Activated CD4-positive, alpha-beta memory T cell treated with anti-CD3 and anti-CD28 coated beads for 36 hours (primary cell): ENCODE results near the gene SLC38A8. TPM values are rescaled to one million over a fixed set of nuclear protein-coding genes. Genes with fewer than 3 reads are reported as not detected.

Experiments used
- CTCF ChIA-PET: fragments of 350-600 bp; sonication (Branson Sonifier 250); formaldehyde crosslinking; loops from one replicate; lab custom pipeline; 2021; ENCODE audit warnings: antibody characterized with exemption, inconsistent platforms; lab: Charles Lee
- POLR2A ChIA-PET: fragments of 350-600 bp; sonication (Branson Sonifier 250); formaldehyde crosslinking; loops from one replicate; lab custom pipeline; 2021; ENCODE audit warnings: antibody characterized with exemption; lab: Charles Lee
- DNase-seq: peaks from one replicate; pipeline ENCODE4 v3.0.0-alpha.2; 2020
- H3K27ac Mint-ChIP-seq: one replicate; pipeline ENCODE4 v1.8.0; 2021; ENCODE audit warnings: mixed read lengths
- H3K27me3 Mint-ChIP-seq: one replicate; pipeline ENCODE4 v1.8.0; 2021; ENCODE audit warnings: mixed read lengths
- H3K36me3 Mint-ChIP-seq: one replicate; pipeline ENCODE4 v1.8.0; 2021; ENCODE audit warnings: mixed read lengths
- H3K4me1 Mint-ChIP-seq: one replicate; pipeline ENCODE4 v1.8.0; 2021; ENCODE audit warnings: low read depth, mixed read lengths
- H3K4me3 Mint-ChIP-seq: one replicate; pipeline ENCODE4 v1.8.0; 2021; ENCODE audit warnings: mild to moderate bottlenecking, mixed read lengths
- H3K9me3 Mint-ChIP-seq: one replicate; pipeline ENCODE4 v1.8.0; 2021; ENCODE audit warnings: mixed read lengths
- intact Hi-C: fragments of 100-400 bp; cut with micrococcal nuclease; formaldehyde crosslinking; loops from one replicate; pipeline ENCODE4 v1.15.1; 2023
- total RNA-seq, 2 experiments: library from RNA; stranded (reverse); gene quantifications; one replicate each; pipeline ENCODE4 v1.2.3, GENCODE V29; 2021

Gene SLC38A8
- total RNA-seq, 2 experiments from 2014 or later, result not detected

DNA sequence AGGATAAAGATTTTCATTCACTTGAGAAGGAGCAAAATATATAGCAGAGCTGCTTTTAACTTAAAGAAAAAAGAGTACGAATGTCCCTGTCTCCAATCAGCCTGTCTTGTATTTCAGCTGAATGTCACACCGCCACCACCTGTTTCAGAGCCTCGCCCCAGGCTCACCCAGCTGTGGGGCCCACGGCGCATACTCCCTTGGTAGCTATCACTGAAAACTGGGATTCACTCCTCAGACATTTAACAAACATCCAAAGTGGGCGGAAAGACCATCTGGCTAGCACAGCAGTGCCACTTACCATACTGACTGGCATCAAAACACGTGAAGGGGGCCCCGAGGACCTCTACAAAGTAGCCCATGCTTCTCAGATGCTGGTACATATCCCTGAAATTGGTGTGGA, 25.4 kb upstream of the SLC38A8 start:
- intact Hi-C loops, result no loop called here
- no peaks in the 10 kb centered on the region for H3K27me3 Mint-ChIP-seq
- H3K9me3 Mint-ChIP-seq, result no peaks in the 10 kb centered on the region
- peaks cover 44% of the 10 kb centered on the region for H3K36me3 Mint-ChIP-seq
- ChIA-PET POLR2A (no interaction called here), CTCF (interaction anchor here (1.2 to 8.3 kb wide), 7 partner anchors 11 to 241 kb away, joined by 3 to 110 read pairs (median 16); partner anchors contain the start of genes OSGIN1 and TAF1C)
- H3K4me3 Mint-ChIP-seq, result no peak overlapping the region
- no peak for DNase-seq
- H3K27ac Mint-ChIP-seq, result no peak overlapping the region
- H3K4me1 Mint-ChIP-seq, result peaks cover 3% of the 10 kb centered on the region

- H3K27me3 Mint-ChIP-seq, result no peaks in the 10 kb centered on the region
- H3K9me3 Mint-ChIP-seq, result no peaks in the 10 kb centered on the region
- peaks cover 7% of the 10 kb centered on the region for H3K4me1 Mint-ChIP-seq
- intact Hi-C loops, result no loop called here
- no peak overlapping the region for H3K27ac Mint-ChIP-seq
- CTCF ChIA-PET, result interaction anchor here (0.9 to 8.3 kb wide), 7 partner anchors 10 to 241 kb away, joined by 3 to 110 read pairs (median 16); partner anchors contain the start of genes OSGIN1 and TAF1C
- no peak for DNase-seq
- peaks cover 46% of the 10 kb centered on the region for H3K36me3 Mint-ChIP-seq
- POLR2A ChIA-PET, result no interaction called here
- H3K4me3 Mint-ChIP-seq, result no peak overlapping the region
These were observed 25.0 kb upstream of the SLC38A8 start for GRCh38 chr16:84067640-84068039.

GRCh38 chr16:84065536-84066132, 23.0 kb upstream of the SLC38A8 start:
- H3K36me3 Mint-ChIP-seq, result peaks cover 43% of the 10 kb centered on the region
- no peak overlapping the region for H3K27ac Mint-ChIP-seq
- ChIA-PET CTCF (interaction anchor here (0.7 to 8.3 kb wide), 23 partner anchors 8 to 897 kb away, joined by 3 to 110 read pairs (median 5); partner anchors contain the start of genes MBTPS1, OSGIN1 and TAF1C), POLR2A (no interaction called here)
- no peaks in the 10 kb centered on the region for H3K9me3 Mint-ChIP-seq
- no peak overlapping the region for H3K4me3 Mint-ChIP-seq
- peak; percentile 50 for DNase-seq
- intact Hi-C loops, result loop anchor here (1.0 kb wide), 2 partner anchors 97 to 109 kb away; partner anchors contain the start of gene NECAB2
- no peaks in the 10 kb centered on the region for H3K27me3 Mint-ChIP-seq
- H3K4me1 Mint-ChIP-seq, result peaks cover 7% of the 10 kb centered on the region

GRCh38 chr16:84063980-84064379, 21.4 kb upstream of the SLC38A8 start:
- Mint-ChIP-seq H3K36me3 (peaks cover 43% of the 10 kb centered on the region), H3K4me1 (peaks cover 7% of the 10 kb centered on the region), H3K9me3 (no peaks in the 10 kb centered on the region), H3K4me3 (no peak overlapping the region), H3K27ac (no peak overlapping the region), H3K27me3 (no peaks in the 10 kb centered on the region)
- ChIA-PET POLR2A (no interaction called here), CTCF (interaction anchor here (0.9 to 8.3 kb wide), 6 partner anchors 10 to 239 kb away, joined by 3 to 110 read pairs (median 5); partner anchors contain the start of genes OSGIN1 and TAF1C)
- intact Hi-C loops, result loop anchor here (5.0 kb wide), 1 partner anchor 237 kb away; no protein-coding TSS in a partner anchor
- no peak for DNase-seq

DNA sequence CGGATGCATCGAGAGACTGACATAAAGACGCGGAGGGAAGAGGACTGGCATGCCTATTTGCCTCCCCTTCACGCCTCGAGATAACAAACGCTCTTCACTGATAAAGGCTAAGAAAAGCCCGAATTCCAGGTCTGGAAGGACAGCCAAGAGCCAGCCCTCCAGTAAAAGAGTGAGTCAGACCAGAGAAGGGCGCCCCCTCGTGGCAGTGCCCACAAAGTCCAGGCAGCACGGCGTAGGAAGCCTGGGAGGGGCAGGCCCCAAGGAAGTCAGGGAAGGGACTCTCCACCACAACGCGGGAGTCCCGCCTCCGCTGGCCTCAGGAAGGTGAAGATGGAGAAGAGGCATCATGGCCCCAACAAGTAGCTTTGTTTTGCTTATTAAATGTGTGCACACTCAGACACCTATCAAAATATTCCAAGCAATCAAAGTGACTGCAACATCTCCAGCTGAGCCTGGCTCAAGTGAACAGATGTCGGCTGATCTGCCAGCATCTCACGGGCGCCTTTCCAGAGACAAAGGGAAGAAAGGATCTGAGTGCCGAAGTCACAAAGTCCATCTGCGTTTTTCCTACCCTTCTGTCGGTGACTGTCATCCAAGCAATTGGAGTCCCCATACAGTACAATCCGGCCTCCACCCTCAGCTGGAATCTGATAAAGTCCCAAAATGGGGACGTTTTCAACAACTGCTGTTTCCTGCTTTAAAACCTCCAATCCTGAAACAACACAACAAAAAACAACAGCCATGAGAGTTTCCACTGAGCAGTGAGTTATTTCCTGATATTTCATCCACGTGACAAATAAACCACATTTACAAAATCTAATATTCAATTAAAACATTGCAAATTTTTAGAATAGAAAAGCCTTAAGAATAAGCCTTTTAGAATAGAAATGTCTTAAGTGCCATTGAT, 20.4 kb upstream of the SLC38A8 start:
- Mint-ChIP-seq H3K4me1 (peaks cover 7% of the 10 kb centered on the region), H3K9me3 (no peaks in the 10 kb centered on the region), H3K27ac (no peak overlapping the region), H3K4me3 (no peak overlapping the region), H3K27me3 (no peaks in the 10 kb centered on the region), H3K36me3 (peaks cover 38% of the 10 kb centered on the region)
- DNase-seq, result peak; percentile 82
- ChIA-PET POLR2A (no interaction called here), CTCF (interaction anchor here (0.5 to 8.3 kb wide), 11 partner anchors 12 to 390 kb away, joined by 3 to 110 read pairs (median 3); partner anchors contain the start of genes OSGIN1 and TAF1C)
- intact Hi-C loops, result loop anchor here (5.0 kb wide), 1 partner anchor 236 kb away; no protein-coding TSS in a partner anchor

GRCh38 chr16:84061236-84061819, 18.7 kb upstream of the SLC38A8 start:
- intact Hi-C loops, result loop anchor here (5.0 kb wide), 1 partner anchor 234 kb away; no protein-coding TSS in a partner anchor
- Mint-ChIP-seq H3K27ac (no peak overlapping the region), H3K36me3 (peaks cover 34% of the 10 kb centered on the region), H3K4me1 (peaks cover 7% of the 10 kb centered on the region), H3K27me3 (no peaks in the 10 kb centered on the region), H3K4me3 (no peak overlapping the region), H3K9me3 (no peaks in the 10 kb centered on the region)
- ChIA-PET POLR2A (interaction anchor here (0.6 to 0.8 kb wide), 2 partner anchors 104 to 107 kb away, joined by 3 read pairs; no protein-coding TSS in a partner anchor), CTCF (interaction anchor here (1.2 to 8.3 kb wide), 3 partner anchors 105 to 134 kb away, joined by 3 to 110 read pairs (median 10); partner anchors contain the start of genes OSGIN1 and TAF1C)
- DNase-seq, result no peak

- no peak overlapping the region for H3K27ac Mint-ChIP-seq
- CTCF ChIA-PET, result interaction anchor here (1.0 to 8.3 kb wide), 4 partner anchors 25 to 133 kb away, joined by 3 to 110 read pairs (median 6); partner anchors contain the start of gene OSGIN1
- H3K4me3 Mint-ChIP-seq, result no peak overlapping the region
- intact Hi-C loops, result loop anchor here (5.0 kb wide), 1 partner anchor 233 kb away; no protein-coding TSS in a partner anchor
- no peaks in the 10 kb centered on the region for H3K9me3 Mint-ChIP-seq
- peaks cover 31% of the 10 kb centered on the region for H3K36me3 Mint-ChIP-seq
- H3K27me3 Mint-ChIP-seq, result no peaks in the 10 kb centered on the region
- POLR2A ChIA-PET, result interaction anchor here (0.8 kb wide), 1 partner anchor 103 kb away, joined by 3 read pairs; no protein-coding TSS in a partner anchor
- DNase-seq, result no peak
- peaks cover 7% of the 10 kb centered on the region for H3K4me1 Mint-ChIP-seq
These were observed 17.6 kb upstream of the SLC38A8 start for GRCh38 chr16:84059946-84060901.

DNA sequence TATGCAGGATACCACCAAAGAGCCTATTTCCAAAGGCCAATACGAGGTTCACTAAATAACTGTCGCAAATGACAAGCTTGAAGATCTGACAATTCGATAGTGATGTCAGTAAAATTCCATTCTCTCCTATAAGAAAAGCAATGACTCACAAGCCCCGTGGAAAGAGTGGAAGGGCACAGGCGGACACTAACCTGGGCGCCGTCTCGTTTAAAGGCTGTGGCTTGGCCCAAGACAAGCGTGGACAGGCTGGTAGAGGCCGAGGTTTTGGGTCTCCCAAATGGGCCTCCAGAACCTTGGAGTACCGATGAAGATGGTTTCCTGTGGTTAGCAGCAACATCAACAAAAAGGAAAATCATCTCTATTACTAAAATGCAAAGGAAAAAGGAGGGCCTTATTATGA, 16.5 kb upstream of the SLC38A8 start:
- Mint-ChIP-seq H3K36me3 (peaks cover 37% of the 10 kb centered on the region), H3K4me1 (peaks cover 7% of the 10 kb centered on the region), H3K27ac (no peak overlapping the region), H3K9me3 (no peaks in the 10 kb centered on the region), H3K27me3 (no peaks in the 10 kb centered on the region), H3K4me3 (no peak overlapping the region)
- DNase-seq, result no peak
- ChIA-PET CTCF (interaction anchor here (1.0 to 3.2 kb wide), 4 partner anchors 8 to 132 kb away, joined by 3 to 16 read pairs (median 6); no protein-coding TSS in a partner anchor), POLR2A (no interaction called here)
- intact Hi-C loops, result no loop called here

- no peak for DNase-seq
These were observed 16.1 kb upstream of the SLC38A8 start for GRCh38 chr16:84058664-84059063.

GRCh38 chr16:84058211-84058610, 15.6 kb upstream of the SLC38A8 start:
- Mint-ChIP-seq H3K27ac (no peak overlapping the region), H3K4me3 (no peak overlapping the region), H3K4me1 (peaks cover 6% of the 10 kb centered on the region), H3K36me3 (peaks cover 44% of the 10 kb centered on the region), H3K9me3 (no peaks in the 10 kb centered on the region), H3K27me3 (no peaks in the 10 kb centered on the region)
- ChIA-PET CTCF (interaction anchor here (1.5 to 3.2 kb wide), 3 partner anchors 9 to 102 kb away, joined by 4 to 16 read pairs (median 9); no protein-coding TSS in a partner anchor), POLR2A (no interaction called here)
- DNase-seq, result no peak
- intact Hi-C loops, result no loop called here

More at GRCh38 chr16:84058664-84059063, 16.1 kb upstream of the SLC38A8 start:
- Mint-ChIP-seq H3K4me3 (no peak overlapping the region), H3K27ac (no peak overlapping the region), H3K9me3 (no peaks in the 10 kb centered on the region), H3K36me3 (peaks cover 39% of the 10 kb centered on the region), H3K27me3 (no peaks in the 10 kb centered on the region), H3K4me1 (peaks cover 7% of the 10 kb centered on the region)
- intact Hi-C loops, result no loop called here
- ChIA-PET CTCF (interaction anchor here (1.0 to 3.2 kb wide), 3 partner anchors 8 to 132 kb away, joined by 3 to 16 read pairs (median 9); no protein-coding TSS in a partner anchor), POLR2A (no interaction called here)
